ENCODE measurements around the gene SEMA3D.

Gene SEMA3D

DNA sequence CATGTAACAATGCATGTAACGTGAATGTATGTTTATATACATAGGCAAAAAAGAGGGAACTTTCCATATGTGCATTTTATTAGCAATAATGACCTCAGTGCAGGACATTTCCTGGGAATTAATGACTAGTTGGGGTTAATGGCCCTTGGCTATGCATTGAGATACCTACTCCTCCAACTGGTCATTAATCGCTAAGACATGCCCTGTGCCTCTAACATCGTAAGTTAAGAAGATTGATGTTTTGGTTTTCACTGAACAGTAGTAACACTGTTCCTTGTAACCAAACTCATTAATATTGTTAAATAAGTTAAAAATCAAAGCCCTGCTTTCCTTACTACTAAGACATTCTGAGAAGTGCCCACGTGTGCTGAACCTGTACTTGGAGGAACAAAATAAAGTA lies 61.7 kb downstream of the SEMA3D start:
- no peak for DNase-seq (ENCODE audit: low read depth)
- no peak overlapping the region for H3K4me3 ChIP-seq (ENCODE audit: control insufficient read depth, low read depth, low read length)
- TF ChIP-seq, protein P1, sequence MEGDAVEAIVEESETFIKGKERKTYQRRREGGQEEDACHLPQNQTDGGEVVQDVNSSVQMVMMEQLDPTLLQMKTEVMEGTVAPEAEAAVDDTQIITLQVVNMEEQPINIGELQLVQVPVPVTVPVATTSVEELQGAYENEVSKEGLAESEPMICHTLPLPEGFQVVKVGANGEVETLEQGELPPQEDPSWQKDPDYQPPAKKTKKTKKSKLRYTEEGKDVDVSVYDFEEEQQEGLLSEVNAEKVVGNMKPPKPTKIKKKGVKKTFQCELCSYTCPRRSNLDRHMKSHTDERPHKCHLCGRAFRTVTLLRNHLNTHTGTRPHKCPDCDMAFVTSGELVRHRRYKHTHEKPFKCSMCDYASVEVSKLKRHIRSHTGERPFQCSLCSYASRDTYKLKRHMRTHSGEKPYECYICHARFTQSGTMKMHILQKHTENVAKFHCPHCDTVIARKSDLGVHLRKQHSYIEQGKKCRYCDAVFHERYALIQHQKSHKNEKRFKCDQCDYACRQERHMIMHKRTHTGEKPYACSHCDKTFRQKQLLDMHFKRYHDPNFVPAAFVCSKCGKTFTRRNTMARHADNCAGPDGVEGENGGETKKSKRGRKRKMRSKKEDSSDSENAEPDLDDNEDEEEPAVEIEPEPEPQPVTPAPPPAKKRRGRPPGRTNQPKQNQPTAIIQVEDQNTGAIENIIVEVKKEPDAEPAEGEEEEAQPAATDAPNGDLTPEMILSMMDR (IDR thresholded peaks at IDR 0.05; ENCODE audit: control insufficient read depth, insufficient read depth, low read depth, low read length, missing control alignments), result no peak

DNA sequence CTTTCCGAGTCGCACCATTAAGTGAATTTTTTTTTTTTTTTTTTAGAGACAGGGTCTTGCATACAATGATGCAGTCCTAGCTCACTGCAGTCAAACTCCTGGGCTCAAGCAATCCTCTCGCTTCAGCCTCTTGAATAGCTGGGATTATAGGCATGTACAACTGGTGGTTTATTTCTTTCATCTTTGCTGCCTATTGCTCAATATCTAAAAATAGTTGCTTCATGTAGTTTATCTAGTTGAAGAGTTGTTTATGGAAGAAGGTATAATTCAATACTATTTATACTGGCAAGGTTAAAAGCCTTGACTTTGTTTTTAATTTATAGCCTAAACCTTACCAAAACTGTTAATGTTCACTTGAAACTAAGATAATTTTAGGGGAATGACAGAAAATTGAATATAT lies 66.9 kb downstream of the SEMA3D start:
- TF ChIP-seq, protein P1 (IDR thresholded peaks at IDR 0.05; ENCODE audit: control insufficient read depth, insufficient read depth, low read depth, low read length, missing control alignments), result no peak
- no peak for DNase-seq (ENCODE audit: low read depth)

DNA sequence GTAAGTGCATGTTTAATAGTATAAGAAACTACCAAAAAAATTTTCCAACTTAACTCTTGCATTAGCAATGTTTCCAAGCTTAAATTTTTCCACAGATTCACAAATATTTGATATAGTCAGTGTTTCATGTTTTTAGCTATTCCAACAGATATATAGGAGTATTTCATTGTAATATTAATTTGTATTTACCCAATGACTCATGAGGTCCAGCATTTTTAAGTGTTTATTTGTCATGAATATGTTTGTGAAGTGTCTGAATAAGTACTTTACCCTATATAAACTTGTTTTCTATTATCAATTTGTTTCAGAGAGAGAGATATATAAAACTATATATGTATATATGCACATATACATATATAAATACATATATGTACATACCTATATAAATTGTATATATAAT lies 71.0 kb downstream of the SEMA3D start:
- no peak for DNase-seq (ENCODE audit: low read depth)
- no peak overlapping the region for H3K4me3 ChIP-seq (ENCODE audit: control insufficient read depth, low read depth, low read length)
- TF ChIP-seq, protein P1 (IDR thresholded peaks at IDR 0.05; ENCODE audit: control insufficient read depth, insufficient read depth, low read depth, low read length, missing control alignments), result no peak

More for the DNA sequence above, 66.9 kb downstream of the SEMA3D start:
- no peak overlapping the region for H3K4me3 ChIP-seq (ENCODE audit: control insufficient read depth, low read depth, low read length)

DNA sequence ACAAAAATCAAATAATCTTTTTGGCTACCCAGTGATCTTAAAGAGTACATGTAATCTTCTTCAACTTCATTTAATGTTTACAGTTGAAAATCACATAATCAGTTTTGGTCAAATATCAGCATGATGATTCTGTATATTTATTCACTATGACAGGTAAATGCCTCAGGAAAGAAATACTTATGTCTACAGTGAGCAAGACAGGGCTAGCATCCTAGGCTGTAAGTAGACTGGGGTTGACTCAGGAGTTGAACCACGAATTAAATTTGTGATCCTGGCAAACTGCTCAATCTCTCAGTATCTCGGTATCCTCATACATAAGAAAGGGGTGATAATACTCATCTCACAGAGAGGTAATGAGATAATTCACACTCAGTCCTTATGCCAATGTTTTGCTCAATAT lies 71.8 kb downstream of the SEMA3D start:
- no peak for DNase-seq (ENCODE audit: low read depth)
- no peak overlapping the region for H3K4me3 ChIP-seq (ENCODE audit: control insufficient read depth, low read depth, low read length)
- TF ChIP-seq, protein P1 (IDR thresholded peaks at IDR 0.05; ENCODE audit: control insufficient read depth, insufficient read depth, low read depth, low read length, missing control alignments), result no peak

DNA sequence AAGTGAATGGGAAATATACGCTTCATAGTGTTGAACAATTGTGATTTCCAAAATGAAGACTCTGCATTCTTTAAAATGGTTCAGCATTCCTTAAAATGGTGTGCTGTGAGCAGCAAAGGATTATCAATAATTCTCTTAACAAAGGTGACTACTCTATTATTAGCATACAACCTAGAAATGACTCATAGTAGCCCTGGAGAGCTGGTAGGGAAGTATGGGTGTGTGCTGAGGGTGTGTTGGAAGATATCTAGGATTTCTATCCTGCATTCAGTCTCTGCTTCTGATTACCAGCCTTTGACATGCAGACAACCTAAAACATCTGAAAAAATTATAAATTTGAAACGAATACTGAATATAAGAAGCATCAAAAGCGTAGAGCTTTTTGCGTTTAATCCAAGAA lies 72.5 kb downstream of the SEMA3D start:
- no peak overlapping the region for H3K4me3 ChIP-seq (ENCODE audit: control insufficient read depth, low read depth, low read length)
- no peak for DNase-seq (ENCODE audit: low read depth)
- TF ChIP-seq, protein P1 (IDR thresholded peaks at IDR 0.05; ENCODE audit: control insufficient read depth, insufficient read depth, low read depth, low read length, missing control alignments), result no peak

DNA sequence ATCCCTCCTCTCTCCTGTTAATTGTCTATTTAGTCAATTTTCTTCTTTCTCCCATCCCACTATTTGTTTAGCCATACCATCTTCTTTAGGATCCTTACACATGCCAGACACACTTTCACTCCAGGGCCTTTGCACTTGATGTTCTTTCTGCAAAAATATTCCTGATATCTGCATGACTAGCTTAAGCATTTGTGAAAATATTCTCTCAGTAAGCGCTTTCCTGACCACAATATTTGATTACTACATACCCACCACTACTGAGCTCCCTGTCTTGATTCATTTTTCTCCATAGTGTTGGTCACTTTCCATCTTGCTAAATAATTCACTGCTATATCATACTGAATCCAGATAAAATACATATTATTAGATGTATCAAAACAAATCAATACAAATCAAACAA lies 75.1 kb downstream of the SEMA3D start:
- TF ChIP-seq, protein P1 (IDR thresholded peaks at IDR 0.05; ENCODE audit: control insufficient read depth, insufficient read depth, low read depth, low read length, missing control alignments), result no peak
- no peak for DNase-seq (ENCODE audit: low read depth)
- H3K4me3 ChIP-seq (ENCODE audit: control insufficient read depth, low read depth, low read length), result no peak overlapping the region

DNA sequence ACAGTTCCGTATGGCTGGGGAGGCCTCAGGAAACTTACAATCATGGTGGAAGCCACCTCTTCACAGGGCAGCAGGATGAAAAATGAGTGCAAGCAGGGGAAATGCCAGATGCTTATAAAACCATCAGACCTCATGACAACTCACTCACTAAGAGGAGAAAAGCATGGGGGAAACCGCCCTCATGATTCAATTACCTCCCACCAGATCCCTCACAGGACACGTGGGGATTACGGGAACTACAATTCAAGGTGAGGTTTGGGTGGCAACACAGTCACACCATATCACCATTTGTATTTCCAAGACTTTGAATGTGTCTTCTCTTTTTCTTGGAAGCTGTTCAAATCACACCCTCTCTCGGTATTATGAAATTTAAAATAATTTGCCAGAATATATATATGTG lies 80.1 kb downstream of the SEMA3D start:
- TF ChIP-seq, protein P1 (IDR thresholded peaks at IDR 0.05; ENCODE audit: control insufficient read depth, insufficient read depth, low read depth, low read length, missing control alignments), result no peak

More for the DNA sequence above, 80.1 kb downstream of the SEMA3D start:
- DNase-seq (ENCODE audit: low read depth), result no peak
- H3K4me3 ChIP-seq (ENCODE audit: control insufficient read depth, low read depth, low read length), result no peak overlapping the region

All from AG09309 (cell line).